Measurements from ENCODE around the gene EIF2S3. TPM values are rescaled to one million over a fixed set of nuclear protein-coding genes. Genes with fewer than 3 reads are reported as not detected.

The EIF2S3 gene
- total and polyA plus RNA-seq, 2 of the 8 experiments (the other 6 are each of a cell fraction or from before 2014, with no cell fraction given) = 65.5 to 259 TPM

DNA sequence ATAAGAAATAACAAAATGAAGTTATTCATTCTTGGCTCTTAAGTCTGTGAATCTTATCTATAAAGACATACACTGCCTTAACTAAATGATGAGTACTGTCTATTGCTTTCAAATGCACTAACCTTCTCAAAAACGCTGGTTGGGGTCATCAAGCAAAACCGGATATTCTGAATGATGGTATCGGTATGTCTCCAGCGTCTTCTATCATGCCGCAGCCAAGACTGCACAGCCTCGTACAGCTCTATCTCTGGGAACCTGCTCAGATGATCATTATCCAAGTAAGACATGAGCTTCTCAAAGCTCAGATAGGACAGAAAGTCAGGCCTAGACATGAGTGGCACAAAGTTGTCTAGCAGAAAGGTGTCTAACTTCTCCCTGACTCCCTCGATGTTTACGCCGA, 48.9 kb upstream of the EIF2S3 start:
- no peak for FAIRE-seq
- Histone ChIP-seq H2AK5ac (ENCODE audit: low read depth, low read length) (no peak overlapping the region), H3K4ac (replicated peaks; ENCODE audit: insufficient read length, low read depth, low read length) (no peak overlapping the region), H3K27ac (ENCODE audit: low read depth, low read length) (no peak overlapping the region), H3K9me3 (ENCODE audit: insufficient read depth in 2 of 2, low read depth in 1 of 2, low read length in 1 of 2) (no peaks in the 10 kb centered on the region), H3K18ac (ENCODE audit: extremely low read depth, low read length) (no peak overlapping the region), H3K14ac (ENCODE audit: insufficient read length) (no peak overlapping the region), H3K4me1 (replicated peaks in 1 of 4; ENCODE audit: control insufficient read depth in 3 of 4, insufficient read depth in 4 of 4, low read length in 3 of 4) (no peaks in the 10 kb centered on the region), H3K79me1 (ENCODE audit: low read depth, low read length) (no peaks in the 10 kb centered on the region), H4K8ac (ENCODE audit: extremely low read depth, insufficient read depth, low read length) (no peak overlapping the region), H2BK5ac (ENCODE audit: low read depth, low read length) (no peak overlapping the region), H3K36me3 (ENCODE audit: control insufficient read depth in 2 of 4, insufficient read depth in 4 of 4, low read length in 3 of 4) (peaks cover 0 to 12% (median 3%) of the 10 kb centered on the region in 4 experiments; a peak in 5 of 8 replicates), H2BK120ac (replicated peaks; ENCODE audit: low read depth, low read length) (no peak overlapping the region), H3K56ac (replicated peaks; ENCODE audit: insufficient read length, low read depth, low read length) (no peak overlapping the region), H2BK15ac (ENCODE audit: low read length) (no peak overlapping the region), H2AFZ (ENCODE audit: low read length) (no peak overlapping the region), H2BK20ac (ENCODE audit: low read length) (no peak overlapping the region), H4K91ac (replicated peaks; ENCODE audit: insufficient read length, low read length) (no peak overlapping the region), H3K23ac (ENCODE audit: insufficient read length) (no peak overlapping the region), H3K4me2 (ENCODE audit: insufficient read depth in 1 of 2, low read depth in 2 of 2, low read length in 2 of 2) (no peak overlapping the region), H3K79me2 (ENCODE audit: control insufficient read depth in 1 of 2, insufficient read depth in 2 of 2, low read length in 2 of 2) (peaks cover 0 to 10% of the 10 kb centered on the region in 2 experiments; a peak in 2 of 4 replicates), H3K9ac (replicated peaks in 1 of 4; ENCODE audit: extremely low read depth in 1 of 4, low read depth in 3 of 4, low read length in 3 of 4) (no peak overlapping the region), H3K4me3 (ENCODE audit: extremely low read depth in 1 of 4, insufficient read depth in 2 of 4, low read depth in 3 of 4, low read length in 4 of 4) (no peak overlapping the region), H2BK12ac (ENCODE audit: low read depth, low read length) (no peak overlapping the region), H4K5ac (ENCODE audit: insufficient read length, low read depth, low read length) (no peak overlapping the region), H3K27me3 (replicated peaks in 1 of 4; ENCODE audit: control insufficient read depth in 3 of 4, extremely low read depth in 1 of 4, insufficient read depth in 3 of 4, low read length in 3 of 4) (no peaks in the 10 kb centered on the region), H4K20me1 (replicated peaks in 1 of 2; ENCODE audit: control insufficient read depth in 1 of 2, insufficient read depth in 2 of 2, low read length in 2 of 2) (no peaks in the 10 kb centered on the region), H3K23me2 (ENCODE audit: low read depth, low read length) (no peaks in the 10 kb centered on the region)
- DNase-seq (ENCODE audit: low read depth in 1 of 2, low spot score in 2 of 2) = no peak
- ChIA-PET CTCF (ENCODE audit: partially characterized antibody) (no interaction called here), POLR2A (ENCODE audit: partially characterized antibody) (no interaction called here)
- 95% methylated on average over 9 of the region's 9 CpGs; no CpG with 5 or more reads in 1 of the 2 experiments for WGBS, 2 experiments (ENCODE audit: extremely low coverage in 1 of 2, insufficient coverage in 1 of 2, insufficient read length in 1 of 2, insufficient replicate concordance in 2 of 2, low coverage in 1 of 2, low lambda C conversion rate in 2 of 2, missing lambda C conversion rate in 1 of 2)
- TF ChIP-seq GTF2F1 (IDR thresholded peaks at IDR 0.05; ENCODE audit: borderline replicate concordance, low read depth, low read length) = no peak
- no peak for TF ChIP-seq EZH2 (IDR thresholded peaks at IDR 0.05; ENCODE audit: low read depth, low read length, severe bottlenecking)
- TF ChIP-seq CREB1 (IDR thresholded peaks at IDR 0.05) = no peak
- no peak for TF ChIP-seq CBX5 (IDR thresholded peaks at IDR 0.05; ENCODE audit: low read depth, low read length)
- TF ChIP-seq CHD2 (IDR thresholded peaks at IDR 0.05; ENCODE audit: low read length) = no peak
- TF ChIP-seq SP1 (IDR thresholded peaks at IDR 0.05; ENCODE audit: low read depth, low read length) = no peak
- TF ChIP-seq, protein P1, sequence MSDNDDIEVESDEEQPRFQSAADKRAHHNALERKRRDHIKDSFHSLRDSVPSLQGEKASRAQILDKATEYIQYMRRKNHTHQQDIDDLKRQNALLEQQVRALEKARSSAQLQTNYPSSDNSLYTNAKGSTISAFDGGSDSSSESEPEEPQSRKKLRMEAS (IDR thresholded peaks at IDR 0.05) = no peak
- no peak for TF ChIP-seq YY1 (IDR thresholded peaks at IDR 0.05; ENCODE audit: low read depth, low read length)
- TF ChIP-seq, protein P2, sequence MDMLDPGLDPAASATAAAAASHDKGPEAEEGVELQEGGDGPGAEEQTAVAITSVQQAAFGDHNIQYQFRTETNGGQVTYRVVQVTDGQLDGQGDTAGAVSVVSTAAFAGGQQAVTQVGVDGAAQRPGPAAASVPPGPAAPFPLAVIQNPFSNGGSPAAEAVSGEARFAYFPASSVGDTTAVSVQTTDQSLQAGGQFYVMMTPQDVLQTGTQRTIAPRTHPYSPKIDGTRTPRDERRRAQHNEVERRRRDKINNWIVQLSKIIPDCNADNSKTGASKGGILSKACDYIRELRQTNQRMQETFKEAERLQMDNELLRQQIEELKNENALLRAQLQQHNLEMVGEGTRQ (IDR thresholded peaks at IDR 0.05; ENCODE audit: low read length) = no peak
- TF ChIP-seq JUN (IDR thresholded peaks at IDR 0.05; ENCODE audit: low read depth, low read length) = no peak
- no peak for TF ChIP-seq POLR2AphosphoS5 (IDR thresholded peaks at IDR 0.05; ENCODE audit: low read depth, low read length)
- TF ChIP-seq POLR2A (IDR thresholded peaks at IDR 0.05; ENCODE audit: control extremely low read depth in 1 of 2, low read depth in 2 of 2, low read length in 2 of 2) = no peak
- no peak for TF ChIP-seq KDM1A (IDR thresholded peaks at IDR 0.05; ENCODE audit: borderline replicate concordance, low read length)
- no peak for TF ChIP-seq RFX5 (IDR thresholded peaks at IDR 0.05; ENCODE audit: borderline replicate concordance, low read depth, low read length)
- TF ChIP-seq PHF8 (conservative IDR thresholded peaks at IDR 0.05; ENCODE audit: low read depth, low read length) = no peak

All from H1 (cell line).